WTC11 (cell line): ENCODE results near the gene LDLRAD3. TPM values are rescaled to one million over a fixed set of nuclear protein-coding genes. Genes with fewer than 3 reads are reported as not detected.

Experiments
- ATAC-seq: fragments of 200-7000 bp; cut with Tn5 transposase; 2 replicates; pipeline ENCODE4 v1.10.0; 2021; ENCODE audit warnings: mild to moderate bottlenecking, moderate library complexity
- CTCF ChIA-PET: fragments of 300-600 bp; sonication (Branson Sonifier 250); formaldehyde crosslinking; loops from one replicate; lab custom pipeline; 2021; ENCODE audit warnings: antibody characterized with exemption; lab: Charles Lee
- POLR2A ChIA-PET: fragments of 350-600 bp; sonication (Branson Sonifier 250); formaldehyde crosslinking; loops from one replicate; lab custom pipeline; 2021; ENCODE audit warnings: antibody characterized with exemption; lab: Charles Lee
- DNase-seq: peaks from one replicate; pipeline ENCODE4 v3.0.0; 2021; ENCODE audit warnings: low spot score
- H3K27ac Mint-ChIP-seq: 2 replicates; pipeline ENCODE4 v1.8.0; 2021; ENCODE audit warnings: mixed read lengths
- H3K27me3 Mint-ChIP-seq: 2 replicates; pipeline ENCODE4 v1.8.0; 2021; ENCODE audit warnings: low read depth, mild to moderate bottlenecking, moderate library complexity, mixed read lengths
- H3K36me3 Mint-ChIP-seq: 2 replicates; pipeline ENCODE4 v1.8.0; 2021; ENCODE audit warnings: mixed read lengths
- H3K4me1 Mint-ChIP-seq: 2 replicates; pipeline ENCODE4 v1.8.0; 2022; ENCODE audit warnings: mixed read lengths
- H3K4me3 Mint-ChIP-seq: 2 replicates; pipeline ENCODE4 v1.8.0; 2021; ENCODE audit warnings: mild to moderate bottlenecking, moderate library complexity, mixed read lengths
- H3K9me3 Mint-ChIP-seq: 2 replicates; pipeline ENCODE4 v1.8.0; 2021; ENCODE audit warnings: mixed read lengths
- E2F1 ChIP-seq: sonication (generic); formaldehyde crosslinking; IDR thresholded peaks from 2 replicates; pipeline ENCODE4 v1.8.0; 2022; ENCODE audit warnings: mild to moderate bottlenecking, missing genetic modification reagents
- E2F5 ChIP-seq: sonication (generic); formaldehyde crosslinking; IDR thresholded peaks from 2 replicates; pipeline ENCODE4 v1.8.1; 2022; ENCODE audit warnings: mild to moderate bottlenecking, moderate library complexity, missing genetic modification reagents
- ERG ChIP-seq: fragments of 250-450 bp; sonication (Bioruptor Pico); IDR thresholded peaks from 2 replicates; pipeline ENCODE4 v1.8.0; 2021; ENCODE audit warnings: mild to moderate bottlenecking
- FOXJ3 ChIP-seq: sonication (generic); formaldehyde crosslinking; IDR thresholded peaks from 2 replicates; pipeline ENCODE4 v1.9.0; 2021; ENCODE audit warnings: missing genetic modification reagents, mild to moderate bottlenecking, borderline replicate concordance
- FOXP4 ChIP-seq: sonication (generic); formaldehyde crosslinking; IDR thresholded peaks from 2 replicates; pipeline ENCODE4 v1.8.0; 2022; ENCODE audit warnings: mild to moderate bottlenecking, missing genetic modification reagents
- GABPB1 ChIP-seq: sonication (generic); formaldehyde crosslinking; IDR thresholded peaks from 2 replicates; pipeline ENCODE4 v1.8.1; 2023; ENCODE audit warnings: mild to moderate bottlenecking, missing genetic modification reagents
- MLX ChIP-seq: sonication (generic); formaldehyde crosslinking; IDR thresholded peaks from 2 replicates; pipeline ENCODE4 v1.8.1; 2023; ENCODE audit warnings: mild to moderate bottlenecking, missing genetic modification reagents, moderate library complexity
- MYBL2 ChIP-seq: sonication (generic); formaldehyde crosslinking; IDR thresholded peaks from 2 replicates; pipeline ENCODE4 v1.8.1; 2023; ENCODE audit warnings: mild to moderate bottlenecking, moderate library complexity, missing genetic modification reagents
- NFATC4 ChIP-seq: fragments of 250-450 bp; sonication (Bioruptor Pico); IDR thresholded peaks from 2 replicates; pipeline ENCODE4 v1.9.0; 2021; ENCODE audit warnings: mild to moderate bottlenecking
- NFE2L1 ChIP-seq: sonication (generic); formaldehyde crosslinking; IDR thresholded peaks from 2 replicates; pipeline ENCODE4 v1.8.1; 2023; ENCODE audit warnings: missing genetic modification reagents
- NR3C1 ChIP-seq: sonication (generic); formaldehyde crosslinking; conservative IDR thresholded peaks from 2 replicates; pipeline ENCODE4 v1.8.1; 2023; ENCODE audit warnings: low read depth, mild to moderate bottlenecking, missing genetic modification reagents
- PRDM15 ChIP-seq: sonication (generic); formaldehyde crosslinking; IDR thresholded peaks from 2 replicates; pipeline ENCODE4 v1.8.0; 2022; ENCODE audit warnings: missing genetic modification reagents
- PREB ChIP-seq: sonication (generic); formaldehyde crosslinking; IDR thresholded peaks from 2 replicates; pipeline ENCODE4 v1.8.1; 2022; ENCODE audit warnings: mild to moderate bottlenecking, missing genetic modification reagents, moderate library complexity, borderline replicate concordance
- TEAD1 ChIP-seq: sonication (generic); formaldehyde crosslinking; IDR thresholded peaks from 2 replicates; pipeline ENCODE4 v1.8.0; 2022; ENCODE audit warnings: mild to moderate bottlenecking, missing genetic modification reagents
- USF2 ChIP-seq: sonication (generic); formaldehyde crosslinking; IDR thresholded peaks from 2 replicates; pipeline ENCODE4 v1.8.1; 2023; ENCODE audit warnings: mild to moderate bottlenecking, missing genetic modification reagents, moderate library complexity
- ZNF219 ChIP-seq: sonication (generic); formaldehyde crosslinking; IDR thresholded peaks from 2 replicates; pipeline ENCODE4 v1.8.0; 2023; ENCODE audit warnings: missing genetic modification reagents, mild to moderate bottlenecking, borderline replicate concordance
- ZNF532 ChIP-seq: fragments of 250-450 bp; sonication (Bioruptor Pico); IDR thresholded peaks from 2 replicates; pipeline ENCODE4 v1.9.0; 2021; ENCODE audit warnings: mild to moderate bottlenecking, borderline replicate concordance
- total RNA-seq: library from RNA; stranded (reverse); gene quantifications from 3 replicates; pipeline ENCODE4 v1.2.3, GENCODE V29; 2021

LDLRAD3 gene
- total RNA-seq, 1 experiment from 2014 or later: 14.5 TPM

GRCh38 chr11:36141196-36141953 is 197.5 kb downstream of the LDLRAD3 start (continued):
- TF ChIP-seq USF2 (CRISPR knock-in tag) (no peak), MLX (CRISPR knock-in tag) (no peak), ZNF532 (no peak), E2F5 (CRISPR knock-in tag) (no peak), NR3C1 (no peak), MYBL2 (no peak), PREB (CRISPR knock-in tag) (no peak), GABPB1 (CRISPR knock-in tag) (no peak), ERG (no peak), ZNF219 (no peak), FOXJ3 (CRISPR knock-in tag) (no peak), NFE2L1 (CRISPR knock-in tag) (no peak), E2F1 (CRISPR knock-in tag) (no peak)

GRCh38 chr11:36141956-36142355 is 198.1 kb downstream of the LDLRAD3 start:
- H3K4me3 Mint-ChIP-seq: no peak overlapping the region
- peaks cover 12% of the 10 kb centered on the region for H3K36me3 Mint-ChIP-seq
- ChIA-PET CTCF (interaction anchor here (1.0 to 1.8 kb wide), 4 partner anchors 10 to 320 kb away, joined by 3 to 20 read pairs (median 10); no protein-coding TSS in a partner anchor), POLR2A (no interaction called here)
- H3K9me3 Mint-ChIP-seq: 0 out of 2 replicates have a peak, but pooled peaks cover 6% of the 10 kb centered on the region
- ATAC-seq (no peak; the same call in 1 of the 2 replicates), DNase-seq (no peak)
- peaks cover 40% of the 10 kb centered on the region for H3K4me1 Mint-ChIP-seq
- H3K27ac Mint-ChIP-seq: no peak overlapping the region; the same call in 1 of the 2 replicates
- H3K27me3 Mint-ChIP-seq: no peaks in the 10 kb centered on the region
- no peak for TF ChIP-seq NR3C1
- no peak for TF ChIP-seq TEAD1
- no peak for TF ChIP-seq NFATC4 (CRISPR knock-in tag)
- TF ChIP-seq E2F5 (CRISPR knock-in tag): no peak
- no peak for TF ChIP-seq FOXP4 (CRISPR knock-in tag)
- TF ChIP-seq PRDM15 (CRISPR knock-in tag): no peak
